NB4 (cell line): Measurements from ENCODE around the gene ATXN7L3.
A peak's percentile ranks its signal among the peaks of the same experiment; 100 is the strongest.

Experiments used
- DNase-seq: peaks from one replicate; pipeline ENCODE4 v3.0.0; 2010; ENCODE audit warnings: low read depth
- H3K4me3 ChIP-seq: one replicate; pipeline ENCODE4 v1.5.1; 2011; ENCODE audit warnings: mild to moderate bottlenecking, low read depth, low read length, moderate library complexity
- MYC ChIP-seq: IDR thresholded peaks from 2 replicates; pipeline ENCODE4 v1.6.1; 2011; ENCODE audit warnings: low read depth, low read length
- POLR2A ChIP-seq: IDR thresholded peaks from 2 replicates; pipeline ENCODE4 v1.6.1; 2011; ENCODE audit warnings: mild to moderate bottlenecking; ENCODE audit not compliant: insufficient read length; ENCODE audit errors: extremely low read depth
- TF ChIP-seq, protein P1 (sequence below): IDR thresholded peaks from one replicate; pipeline ENCODE4 v1.5.1; 2012; ENCODE audit warnings: low read depth, low read length
- TF ChIP-seq, protein P2 (sequence below): IDR thresholded peaks from 2 replicates; pipeline ENCODE4 v1.6.1; 2011; ENCODE audit warnings: low read depth, low read length

Gene ATXN7L3

DNA sequence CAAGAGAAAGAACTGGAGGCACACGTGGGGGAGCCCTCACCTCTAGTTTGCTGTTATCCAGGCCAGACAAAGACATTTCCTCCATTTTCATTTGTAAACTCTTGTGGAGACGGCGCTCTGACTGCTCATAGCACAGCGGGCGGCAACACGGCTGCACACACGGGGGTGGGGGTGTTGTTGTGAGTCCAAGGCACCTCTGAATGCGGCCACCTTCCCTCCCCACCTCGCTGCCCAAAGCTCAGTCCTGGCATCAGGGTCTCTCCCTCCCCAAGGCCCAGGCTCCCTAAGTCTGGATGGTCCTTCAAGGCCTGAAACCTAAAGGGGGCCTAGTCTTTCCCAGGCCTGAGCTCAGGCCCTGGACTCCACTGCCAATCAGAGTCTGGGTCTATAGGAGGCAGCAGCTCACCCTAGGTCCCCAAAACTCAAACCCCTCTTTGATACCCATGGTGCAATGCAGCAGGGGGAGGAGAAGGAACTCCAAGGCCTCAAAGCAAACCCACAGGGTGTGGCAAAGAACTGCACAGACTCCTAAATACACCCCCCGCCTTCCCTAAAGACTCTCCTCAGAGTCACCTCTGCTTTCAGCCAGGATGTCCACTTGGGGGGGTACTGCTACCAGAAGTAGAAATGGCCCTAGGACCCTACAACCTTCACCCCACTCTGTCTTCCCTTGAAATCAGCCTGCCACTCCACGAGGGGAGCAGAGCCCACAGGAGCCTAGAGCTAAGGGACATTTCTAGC is 1.5 kb downstream of the ATXN7L3 start:
- peak; percentile 87 for DNase-seq
- H3K4me3 ChIP-seq, result peak overlapping the region; percentile 78
- no peak for TF ChIP-seq POLR2A
- TF ChIP-seq, protein P1, sequence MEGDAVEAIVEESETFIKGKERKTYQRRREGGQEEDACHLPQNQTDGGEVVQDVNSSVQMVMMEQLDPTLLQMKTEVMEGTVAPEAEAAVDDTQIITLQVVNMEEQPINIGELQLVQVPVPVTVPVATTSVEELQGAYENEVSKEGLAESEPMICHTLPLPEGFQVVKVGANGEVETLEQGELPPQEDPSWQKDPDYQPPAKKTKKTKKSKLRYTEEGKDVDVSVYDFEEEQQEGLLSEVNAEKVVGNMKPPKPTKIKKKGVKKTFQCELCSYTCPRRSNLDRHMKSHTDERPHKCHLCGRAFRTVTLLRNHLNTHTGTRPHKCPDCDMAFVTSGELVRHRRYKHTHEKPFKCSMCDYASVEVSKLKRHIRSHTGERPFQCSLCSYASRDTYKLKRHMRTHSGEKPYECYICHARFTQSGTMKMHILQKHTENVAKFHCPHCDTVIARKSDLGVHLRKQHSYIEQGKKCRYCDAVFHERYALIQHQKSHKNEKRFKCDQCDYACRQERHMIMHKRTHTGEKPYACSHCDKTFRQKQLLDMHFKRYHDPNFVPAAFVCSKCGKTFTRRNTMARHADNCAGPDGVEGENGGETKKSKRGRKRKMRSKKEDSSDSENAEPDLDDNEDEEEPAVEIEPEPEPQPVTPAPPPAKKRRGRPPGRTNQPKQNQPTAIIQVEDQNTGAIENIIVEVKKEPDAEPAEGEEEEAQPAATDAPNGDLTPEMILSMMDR, result peak; percentile 27
- TF ChIP-seq, protein P2, sequence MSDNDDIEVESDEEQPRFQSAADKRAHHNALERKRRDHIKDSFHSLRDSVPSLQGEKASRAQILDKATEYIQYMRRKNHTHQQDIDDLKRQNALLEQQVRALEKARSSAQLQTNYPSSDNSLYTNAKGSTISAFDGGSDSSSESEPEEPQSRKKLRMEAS, result no peak
- TF ChIP-seq MYC, result no peak

DNA sequence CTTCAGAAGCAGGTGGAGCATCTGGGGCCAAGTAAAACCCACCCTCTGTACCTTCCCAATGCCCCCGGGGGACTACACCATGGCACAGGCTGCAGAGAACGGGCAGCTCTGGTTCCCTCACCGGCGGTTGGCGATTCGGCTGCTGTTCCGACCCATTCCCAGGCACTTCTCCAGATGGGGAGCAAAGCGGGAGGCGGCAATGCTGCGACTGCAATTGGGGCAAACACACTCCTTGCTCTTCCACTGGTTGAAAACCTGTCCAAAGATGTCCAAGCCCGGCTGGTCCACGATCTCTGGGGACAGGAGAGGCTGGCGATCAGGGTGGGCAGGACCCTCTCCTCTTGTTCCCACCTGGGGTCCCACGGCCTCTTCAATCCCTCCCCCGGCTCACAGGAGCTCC is 2.6 kb downstream of the ATXN7L3 start:
- TF ChIP-seq, protein P2, result no peak
- TF ChIP-seq POLR2A (no peak), MYC (no peak)
- TF ChIP-seq, protein P1, result no peak
- H3K4me3 ChIP-seq, result no peak overlapping the region
- no peak for DNase-seq

DNA sequence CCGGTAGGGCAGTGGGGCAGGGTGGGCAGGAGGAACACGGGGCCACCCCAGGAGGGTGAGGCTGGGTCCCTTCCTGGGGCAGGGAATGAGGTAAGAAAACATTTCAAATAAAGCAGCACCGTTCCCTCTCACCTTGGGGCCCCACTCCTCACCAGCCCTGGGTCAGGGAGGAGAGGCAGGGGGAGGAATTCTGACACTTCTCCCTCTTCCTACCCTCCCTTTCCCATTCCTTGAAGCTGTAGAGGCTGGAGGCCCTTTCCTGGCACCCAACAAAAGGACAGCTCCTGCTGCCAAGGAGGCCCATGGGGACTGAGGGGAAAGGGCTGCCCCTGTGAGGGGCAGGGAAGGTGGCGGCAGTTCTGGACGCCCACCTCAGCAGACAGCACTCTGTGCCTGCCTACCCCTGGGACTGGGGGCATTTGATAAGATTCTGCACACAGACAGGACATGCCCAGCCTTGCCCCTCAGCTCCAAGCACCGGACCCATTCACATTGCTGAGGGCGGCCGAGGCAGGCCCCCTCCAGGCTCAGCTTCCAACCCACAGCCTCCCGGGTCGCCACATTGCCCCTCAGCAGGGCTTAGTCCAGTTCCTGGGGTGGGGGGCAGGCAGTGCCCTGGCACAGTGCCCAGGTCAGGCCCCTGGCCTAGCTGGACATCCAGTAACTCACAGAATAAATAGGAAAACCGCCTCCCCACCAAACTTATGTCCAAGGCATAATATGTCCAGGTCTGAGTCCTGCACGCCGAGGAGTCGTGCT is 6.2 kb downstream of the ATXN7L3 start:
- H3K4me3 ChIP-seq, result no peak overlapping the region
- no peak for DNase-seq
- no peak for TF ChIP-seq MYC
- TF ChIP-seq, protein P1, result no peak

DNA sequence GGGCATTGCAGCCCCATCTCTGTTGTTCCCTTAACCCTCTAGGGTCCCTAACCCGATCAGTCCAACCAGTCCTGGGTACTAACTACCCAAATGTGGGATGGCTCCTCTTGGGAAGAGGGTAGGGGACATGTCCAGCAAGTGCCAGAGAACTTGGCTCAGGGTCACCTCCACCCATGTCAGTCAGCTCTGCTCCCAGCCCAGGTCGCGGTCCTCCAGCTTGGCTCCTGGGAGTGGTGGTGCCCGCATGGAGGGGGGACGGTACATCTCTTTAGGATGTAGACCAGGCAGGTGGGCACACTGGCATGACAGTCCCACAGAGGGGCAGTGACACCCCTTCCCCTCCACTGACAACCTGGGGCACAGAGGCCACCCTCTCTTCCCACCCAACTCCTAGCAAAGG is 6.9 kb downstream of the ATXN7L3 start:
- DNase-seq, result no peak
- TF ChIP-seq POLR2A (no peak), MYC (no peak)
- TF ChIP-seq, protein P1, result no peak
- H3K4me3 ChIP-seq, result no peak overlapping the region

DNA sequence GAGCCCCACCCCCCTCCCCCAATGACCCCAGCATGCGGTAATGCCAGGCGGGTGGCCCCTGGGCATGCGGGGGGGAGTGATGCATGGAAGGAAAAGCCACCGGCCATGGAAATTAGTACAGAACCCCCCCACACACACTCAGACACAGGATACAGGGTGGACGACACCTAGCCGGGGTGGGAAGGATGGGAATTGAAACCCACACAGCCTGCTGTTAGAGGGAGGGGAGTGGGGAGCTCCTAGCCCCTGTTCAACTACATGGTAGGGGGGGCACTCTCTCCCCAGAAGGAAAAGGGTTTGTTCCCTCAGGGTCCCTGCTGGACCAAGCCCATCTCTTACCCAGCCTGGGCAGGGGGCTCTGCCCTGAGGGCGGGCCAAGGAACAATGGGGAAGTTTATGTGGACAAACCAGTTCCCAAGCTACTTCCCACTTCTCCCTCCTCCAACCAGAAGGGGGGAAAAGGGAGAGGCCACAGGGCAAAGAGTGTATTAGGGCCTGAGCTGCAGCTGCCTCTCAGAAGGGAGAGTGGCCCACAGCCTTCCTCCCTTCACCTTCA is 7.7 kb downstream of the ATXN7L3 start:
- H3K4me3 ChIP-seq, result no peak overlapping the region
- no peak for DNase-seq
- no peak for TF ChIP-seq POLR2A
- TF ChIP-seq, protein P1, result no peak
- TF ChIP-seq, protein P2, result no peak
- no peak for TF ChIP-seq MYC
